AG10803 (cell line): Measurements from ENCODE around the gene ARV1.
A peak's percentile ranks its signal among the peaks of the same experiment; 100 is the strongest.

Experiments used
- DNase-seq: peaks from one replicate; pipeline ENCODE4 v3.0.0; 2010; ENCODE audit warnings: low read depth
- H3K4me3 ChIP-seq: 2 replicates; pipeline ENCODE4 v1.5.1; 2011; ENCODE audit warnings: mild to moderate bottlenecking, low read length, control low read depth
- CTCF ChIP-seq: conservative IDR thresholded peaks from 2 replicates; pipeline ENCODE4 v1.5.1; 2011; ENCODE audit warnings: mild to moderate bottlenecking, low read length, control low read depth, inconsistent platforms

The ARV1 gene

DNA sequence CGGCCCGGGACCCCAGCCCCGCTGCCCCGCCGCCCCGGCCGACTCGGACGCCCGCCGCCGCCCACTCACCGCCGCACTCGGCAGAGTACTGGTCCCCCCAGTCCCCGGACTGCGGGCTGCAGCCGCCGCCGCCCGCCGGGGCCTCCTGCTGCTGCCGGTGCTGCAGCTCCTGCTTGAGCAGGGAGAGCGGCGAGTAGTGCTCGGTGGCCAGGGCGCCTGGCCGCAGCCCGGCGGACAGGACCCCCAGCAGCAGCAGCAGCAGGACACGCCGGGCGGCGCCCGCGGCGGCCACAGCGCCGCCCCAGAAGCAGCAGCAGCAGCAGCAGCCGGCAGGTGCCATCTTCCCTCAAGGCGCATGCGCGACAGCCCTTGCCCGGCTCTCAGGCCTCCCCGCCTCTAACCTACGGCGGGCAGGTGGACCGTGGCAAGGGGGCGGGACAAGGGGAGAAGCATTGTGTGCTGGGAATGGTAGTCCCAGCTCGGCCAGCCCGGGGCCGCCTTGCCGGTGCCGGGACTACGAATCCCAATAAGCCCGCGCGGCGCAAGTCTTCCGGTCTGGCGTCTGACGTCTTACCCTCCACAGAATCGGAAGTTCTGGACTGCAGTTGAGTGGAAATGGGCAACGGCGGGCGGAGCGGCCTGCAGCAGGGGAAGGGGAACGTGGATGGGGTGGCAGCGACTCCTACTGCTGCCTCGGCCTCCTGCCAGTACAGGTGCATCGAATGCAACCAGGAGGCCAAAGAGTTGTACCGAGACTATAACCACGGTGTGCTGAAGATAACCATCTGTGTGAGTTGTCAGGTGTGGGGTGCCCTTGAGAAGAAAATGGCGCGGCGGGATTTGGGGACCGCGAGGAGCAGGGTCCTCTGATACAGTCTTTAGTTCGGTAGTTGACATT lies at the start of gene ARV1, which contains the start of gene TTC13:
TSS of gene ARV1 (plus strand) at position 604 of the 898 bp plus-strand sequence. CDS start at position 616, 12 bp downstream.
TSS of gene TTC13 (minus strand) at position 371 of the 898 bp plus-strand sequence. CDS start at position 340, 31 bp downstream.
- no peak for TF ChIP-seq CTCF
- peak; percentile 97 for DNase-seq
- H3K4me3 ChIP-seq = peak within 1 kb of the TSS; percentile 96

DNA sequence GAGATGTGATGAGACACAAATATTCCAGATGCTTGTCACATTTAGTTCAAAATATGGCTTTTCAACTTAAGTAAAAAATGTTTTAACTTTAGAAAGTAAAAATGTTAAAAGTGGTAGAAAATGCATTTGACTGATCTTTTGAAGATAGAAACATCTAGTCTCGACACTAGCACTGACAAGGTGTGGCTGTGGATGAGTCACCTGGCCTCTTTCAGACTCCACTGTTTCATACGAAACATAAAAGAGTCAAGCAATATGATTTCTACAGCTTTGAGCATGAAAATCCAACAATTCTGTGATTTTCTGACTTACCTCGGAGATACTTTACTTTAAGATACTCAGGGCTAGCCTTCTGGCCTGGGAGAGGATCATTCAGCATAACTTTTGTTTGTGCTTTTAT lies 47.9 kb upstream of the ARV1 start:
- no peak for TF ChIP-seq CTCF

GRCh38 chr1:230935852-230936251 lies 43.0 kb upstream of the ARV1 start:
- DNase-seq = no peak
- H3K4me3 ChIP-seq = no peak overlapping the region
- no peak for TF ChIP-seq CTCF

More for the DNA sequence above, 47.9 kb upstream of the ARV1 start:
- DNase-seq = no peak
- no peak overlapping the region for H3K4me3 ChIP-seq

DNA sequence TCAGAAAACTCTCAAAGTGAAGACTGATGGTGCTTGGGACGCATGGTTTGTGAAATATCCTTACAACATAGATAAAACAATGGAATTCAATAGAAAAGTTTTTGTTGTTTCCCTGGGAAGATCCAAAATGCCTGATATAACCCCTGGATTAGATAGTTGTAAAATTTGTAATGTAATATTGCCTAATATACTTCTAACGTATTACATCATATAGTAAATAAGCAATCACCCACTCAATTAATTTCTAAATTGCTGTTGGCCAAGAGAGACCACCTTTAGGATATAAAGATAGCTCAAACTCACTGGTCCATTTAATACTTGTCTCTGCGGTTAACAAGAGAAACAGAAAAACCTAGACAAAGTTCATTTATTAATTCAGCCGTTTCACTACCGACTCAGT lies 42.4 kb upstream of the ARV1 start:
- no peak overlapping the region for H3K4me3 ChIP-seq
- DNase-seq = no peak
- no peak for TF ChIP-seq CTCF

- peak; percentile 39 for DNase-seq
- TF ChIP-seq CTCF = no peak
- no peak overlapping the region for H3K4me3 ChIP-seq
These were observed 41.5 kb upstream of the ARV1 start for GRCh38 chr1:230937371-230937770.

GRCh38 chr1:230938924-230939368 lies 39.9 kb upstream of the ARV1 start:
- TF ChIP-seq CTCF = no peak
- no peak for DNase-seq
- no peak overlapping the region for H3K4me3 ChIP-seq
